ENCODE results near the gene NDUFB10. TPM values are rescaled to one million over a fixed set of nuclear protein-coding genes. Genes with fewer than 3 reads are reported as not detected.
A peak's percentile ranks its signal among the peaks of the same experiment; 100 is the strongest.

NDUFB10 gene
- total RNA-seq, 1 donor from 2014 or later = 95.0 TPM

DNA sequence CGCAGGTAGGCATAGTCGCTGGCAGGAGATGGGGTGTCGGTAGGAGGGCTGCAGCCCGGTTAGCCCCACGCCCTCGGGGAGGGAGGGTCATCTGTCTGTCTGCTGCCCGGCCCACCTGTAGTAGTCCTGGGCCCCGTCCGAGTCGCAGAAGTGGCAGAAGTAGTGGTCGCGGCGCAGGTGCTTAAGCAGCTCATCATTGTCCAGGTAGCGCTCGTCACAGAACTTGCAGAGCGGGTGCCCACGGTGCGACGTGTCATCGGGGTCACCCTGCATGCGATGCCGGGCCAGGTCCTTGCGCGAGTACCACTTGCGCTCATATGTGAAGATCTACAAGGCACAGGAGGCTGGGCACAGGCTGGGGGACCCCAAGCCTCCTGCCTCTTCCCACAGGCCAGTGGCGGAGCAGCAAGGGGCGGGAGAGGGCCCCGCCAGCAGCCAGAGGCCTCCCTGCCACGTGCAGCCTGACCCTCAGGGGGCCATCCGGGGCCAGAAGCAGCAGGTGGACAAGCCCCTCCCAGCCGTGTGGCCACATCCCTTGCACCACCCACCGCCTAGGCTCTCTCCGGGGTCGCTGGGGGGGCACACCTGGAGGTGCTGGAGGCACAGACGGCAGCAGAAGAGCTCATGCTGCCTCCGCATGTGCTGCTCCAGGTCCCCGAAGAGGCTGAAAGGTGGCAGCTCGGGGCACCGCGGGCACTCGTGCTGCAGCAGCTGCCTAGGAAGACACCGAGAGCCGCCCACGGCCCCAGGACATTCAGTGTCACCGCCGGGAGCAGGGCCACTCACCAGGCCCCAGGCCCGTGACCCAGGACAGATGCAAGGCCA, 43.3 kb downstream of the NDUFB10 start:
- DNase-seq (ENCODE audit: low spot score in 2 of 2, unreplicated experiment in 2 of 2) = no peak
- H3K4me1 Mint-ChIP-seq = peaks cover 11% of the 10 kb centered on the region
- peaks cover 9% of the 10 kb centered on the region for H3K36me3 Mint-ChIP-seq
- no peaks in the 10 kb centered on the region for H3K27me3 Mint-ChIP-seq (ENCODE audit: low read depth)
- TF ChIP-seq, protein P1, sequence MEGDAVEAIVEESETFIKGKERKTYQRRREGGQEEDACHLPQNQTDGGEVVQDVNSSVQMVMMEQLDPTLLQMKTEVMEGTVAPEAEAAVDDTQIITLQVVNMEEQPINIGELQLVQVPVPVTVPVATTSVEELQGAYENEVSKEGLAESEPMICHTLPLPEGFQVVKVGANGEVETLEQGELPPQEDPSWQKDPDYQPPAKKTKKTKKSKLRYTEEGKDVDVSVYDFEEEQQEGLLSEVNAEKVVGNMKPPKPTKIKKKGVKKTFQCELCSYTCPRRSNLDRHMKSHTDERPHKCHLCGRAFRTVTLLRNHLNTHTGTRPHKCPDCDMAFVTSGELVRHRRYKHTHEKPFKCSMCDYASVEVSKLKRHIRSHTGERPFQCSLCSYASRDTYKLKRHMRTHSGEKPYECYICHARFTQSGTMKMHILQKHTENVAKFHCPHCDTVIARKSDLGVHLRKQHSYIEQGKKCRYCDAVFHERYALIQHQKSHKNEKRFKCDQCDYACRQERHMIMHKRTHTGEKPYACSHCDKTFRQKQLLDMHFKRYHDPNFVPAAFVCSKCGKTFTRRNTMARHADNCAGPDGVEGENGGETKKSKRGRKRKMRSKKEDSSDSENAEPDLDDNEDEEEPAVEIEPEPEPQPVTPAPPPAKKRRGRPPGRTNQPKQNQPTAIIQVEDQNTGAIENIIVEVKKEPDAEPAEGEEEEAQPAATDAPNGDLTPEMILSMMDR (IDR thresholded peaks at IDR 0.05; ENCODE audit: unreplicated experiment) = no peak
- H3K27ac Mint-ChIP-seq = no peak overlapping the region
- no peak overlapping the region for H3K4me3 Mint-ChIP-seq
- H3K9me3 Mint-ChIP-seq = no peaks in the 10 kb centered on the region

DNA sequence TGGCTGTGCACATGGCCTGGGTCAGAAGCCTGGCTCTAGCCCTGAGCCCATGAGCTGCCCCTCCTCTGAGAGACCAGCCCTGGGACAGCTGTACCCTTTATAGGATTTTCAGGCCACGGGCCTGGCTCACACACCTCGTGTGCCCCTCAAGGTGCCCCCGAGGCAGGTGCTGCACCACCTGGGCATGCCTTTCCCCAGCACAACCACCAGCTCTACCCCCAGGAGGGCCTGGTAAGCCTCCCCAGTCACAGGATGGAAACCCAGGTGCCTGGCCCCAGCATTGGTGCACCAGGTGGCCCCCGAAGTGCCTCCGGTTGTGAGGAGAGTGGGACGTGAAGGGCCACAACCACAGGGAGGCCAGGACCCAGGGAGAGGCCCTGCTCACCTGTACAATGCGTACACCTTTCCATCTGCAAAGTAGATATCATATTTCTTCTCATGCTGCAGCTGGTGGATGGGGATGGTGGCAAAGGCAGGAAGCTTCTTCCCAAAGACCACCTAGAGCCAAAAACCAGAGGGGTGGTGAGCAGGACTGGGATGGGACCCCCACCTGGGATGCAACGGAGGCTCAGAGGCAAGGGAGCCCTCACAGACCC, 44.0 kb downstream of the NDUFB10 start:
- Mint-ChIP-seq H3K27me3 (ENCODE audit: low read depth) (no peaks in the 10 kb centered on the region), H3K36me3 (peaks cover 8% of the 10 kb centered on the region), H3K9me3 (no peaks in the 10 kb centered on the region), H3K27ac (no peak overlapping the region), H3K4me3 (no peak overlapping the region), H3K4me1 (peaks cover 17% of the 10 kb centered on the region)
- DNase-seq (ENCODE audit: low spot score in 2 of 2, unreplicated experiment in 2 of 2) = no peak
- TF ChIP-seq, protein P1 (IDR thresholded peaks at IDR 0.05; ENCODE audit: unreplicated experiment) = no peak

DNA sequence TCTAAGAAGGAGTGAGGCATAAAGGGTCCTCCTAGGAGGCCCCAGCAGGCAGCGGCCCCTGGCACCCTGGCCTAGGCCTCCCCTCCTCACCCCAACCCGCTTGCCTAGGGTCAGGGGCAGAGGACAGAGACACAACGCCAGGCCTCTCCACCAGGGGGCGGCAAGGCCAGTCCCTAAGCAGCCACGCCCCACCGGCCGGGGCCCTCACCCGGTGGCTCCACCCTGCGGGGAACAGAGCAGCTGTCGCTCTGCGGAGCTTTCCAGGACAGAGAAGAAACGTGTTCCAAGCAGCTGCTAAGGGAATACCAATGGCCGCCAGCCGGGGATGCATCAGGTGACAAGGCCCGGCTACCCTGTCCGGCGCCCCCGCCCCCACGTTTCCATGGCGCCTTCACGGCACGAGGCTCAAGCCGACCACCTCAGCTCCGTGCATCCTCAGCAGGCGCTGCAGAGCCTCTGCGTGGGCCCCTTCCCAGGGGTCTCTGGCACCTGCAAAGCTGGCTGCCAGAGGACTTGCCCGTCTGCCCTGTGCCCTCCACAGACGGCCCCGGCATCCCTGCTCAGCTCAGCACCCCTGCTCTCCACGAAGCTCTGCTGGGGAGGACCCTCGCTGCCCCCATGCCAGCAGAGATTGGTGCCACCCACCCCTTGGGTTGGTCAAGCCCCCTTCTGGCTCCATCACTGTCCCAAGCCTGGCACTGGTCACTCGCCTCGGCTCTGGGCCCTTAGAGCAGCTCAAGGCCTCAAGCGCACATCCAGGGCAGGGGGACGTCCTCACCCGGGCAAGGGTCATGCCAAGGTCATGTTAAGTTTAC, 44.7 kb downstream of the NDUFB10 start:
- H3K9me3 Mint-ChIP-seq = no peaks in the 10 kb centered on the region
- peaks cover 24% of the 10 kb centered on the region for H3K4me1 Mint-ChIP-seq
- TF ChIP-seq, protein P1 (IDR thresholded peaks at IDR 0.05; ENCODE audit: unreplicated experiment) = peak; percentile 91
- no peak overlapping the region for H3K27ac Mint-ChIP-seq
- DNase-seq (ENCODE audit: low spot score in 2 of 2, unreplicated experiment in 2 of 2) = peak; percentile 83 to 91
- no peak overlapping the region for H3K4me3 Mint-ChIP-seq
- peaks cover 8% of the 10 kb centered on the region for H3K36me3 Mint-ChIP-seq
- H3K27me3 Mint-ChIP-seq (ENCODE audit: low read depth) = no peaks in the 10 kb centered on the region

DNA sequence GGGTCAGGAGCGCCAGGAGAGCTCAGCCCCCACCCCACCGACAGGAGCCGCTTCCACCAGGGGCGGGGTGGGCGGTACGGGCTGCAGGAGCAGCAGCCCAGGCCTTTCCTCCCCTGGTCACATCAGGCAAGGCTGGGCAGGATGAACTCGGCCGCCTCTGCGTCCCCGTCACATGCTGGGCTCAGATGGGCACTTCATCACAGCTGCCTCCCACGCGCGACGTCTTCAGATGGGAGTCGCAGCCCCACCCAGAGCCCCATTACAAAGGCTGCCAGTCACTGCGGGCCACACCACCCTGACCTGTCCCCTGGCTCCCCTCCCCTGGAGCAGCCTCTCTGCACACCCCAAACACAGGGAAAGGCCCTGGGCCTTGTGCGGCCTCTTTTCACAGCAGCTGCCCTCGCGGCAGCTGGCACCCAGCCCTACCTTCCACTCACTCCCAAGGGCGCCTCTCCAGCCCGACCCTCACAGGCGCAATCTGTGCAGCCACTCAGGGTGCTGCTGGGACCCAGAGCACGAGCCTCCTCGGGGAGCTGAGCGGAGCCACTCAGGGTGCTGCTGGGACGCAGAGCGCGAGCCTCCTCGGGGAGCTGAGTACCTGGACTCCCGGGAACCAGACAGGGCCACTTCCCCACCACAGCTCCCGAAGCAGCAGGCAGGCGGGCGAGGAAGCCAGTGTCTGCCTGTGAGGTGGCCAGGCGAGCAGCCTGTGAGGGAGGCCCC, 45.6 kb downstream of the NDUFB10 start:
- peaks cover 24% of the 10 kb centered on the region for H3K4me1 Mint-ChIP-seq
- H3K9me3 Mint-ChIP-seq = no peaks in the 10 kb centered on the region
- no peak overlapping the region for H3K4me3 Mint-ChIP-seq
- no peaks in the 10 kb centered on the region for H3K27me3 Mint-ChIP-seq (ENCODE audit: low read depth)
- DNase-seq (ENCODE audit: low spot score in 2 of 2, unreplicated experiment in 2 of 2) = no peak
- H3K27ac Mint-ChIP-seq = no peak overlapping the region
- peaks cover 8% of the 10 kb centered on the region for H3K36me3 Mint-ChIP-seq
- TF ChIP-seq, protein P1 (IDR thresholded peaks at IDR 0.05; ENCODE audit: unreplicated experiment) = no peak

DNA sequence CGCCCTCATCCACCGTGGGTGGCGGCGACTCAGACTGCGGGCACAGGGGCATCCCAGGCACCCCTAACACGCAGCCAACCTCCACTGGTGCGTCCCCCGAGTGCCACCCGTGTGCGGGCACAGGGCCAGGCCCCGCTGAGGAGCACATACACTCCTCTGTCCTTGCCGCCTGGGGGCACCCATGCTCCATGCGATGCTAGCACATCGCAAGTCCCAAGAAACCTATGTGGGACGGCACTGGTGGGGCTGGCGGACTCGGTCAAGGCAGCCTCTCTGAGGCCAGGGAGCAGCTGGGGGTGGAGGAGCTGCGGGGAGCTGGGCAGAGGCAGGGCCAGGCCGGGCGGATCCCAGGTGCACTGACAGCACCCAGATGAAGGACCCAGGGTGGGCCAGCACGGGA, 46.3 kb downstream of the NDUFB10 start:
- Mint-ChIP-seq H3K4me1 (peaks cover 29% of the 10 kb centered on the region), H3K9me3 (no peaks in the 10 kb centered on the region), H3K36me3 (peaks cover 8% of the 10 kb centered on the region), H3K27ac (no peak overlapping the region), H3K4me3 (no peak overlapping the region), H3K27me3 (ENCODE audit: low read depth) (no peaks in the 10 kb centered on the region)
- no peak for DNase-seq (ENCODE audit: low spot score in 2 of 2, unreplicated experiment in 2 of 2)
- TF ChIP-seq, protein P1 (IDR thresholded peaks at IDR 0.05; ENCODE audit: unreplicated experiment) = no peak
